GM18873 (cell line): ENCODE results near the gene EP300.

Source experiments
- ATAC-seq: cut with Tn5 transposase; IDR thresholded peaks from one replicate; pipeline ENCODE4 v1.9.1; 2021; ENCODE audit warnings: mild to moderate bottlenecking, moderate library complexity, moderate number of reproducible peaks; ENCODE audit not compliant: unreplicated experiment, low FRiP score

The EP300 gene

GRCh38 chr22:41203118-41203517, 110.7 kb downstream of the EP300 start:
- no peak for ATAC-seq

GRCh38 chr22:41204066-41204465, 111.7 kb downstream of the EP300 start:
- no peak for ATAC-seq

- peak; percentile 96 for ATAC-seq
These were observed 112.9 kb downstream of the EP300 start, which contains the start of gene L3MBTL2 for GRCh38 chr22:41204992-41205900. L3MBTL2 (plus strand) TSS chr22:41205312; CDS start chr22:41205363, 51 bp downstream.

GRCh38 chr22:41206719-41207118, 114.3 kb downstream of the EP300 start:
- no peak for ATAC-seq

- ATAC-seq, result no peak
These were observed 123.0 kb downstream of the EP300 start for GRCh38 chr22:41215409-41215808.

- ATAC-seq, result no peak
These were observed 123.5 kb downstream of the EP300 start for GRCh38 chr22:41215926-41216325.

GRCh38 chr22:41216984-41217383, 124.6 kb downstream of the EP300 start:
- ATAC-seq, result no peak

- ATAC-seq, result no peak
These were observed 125.3 kb downstream of the EP300 start for GRCh38 chr22:41217553-41218157.

- no peak for ATAC-seq
These were observed 130.6 kb downstream of the EP300 start for GRCh38 chr22:41222846-41223507.

- ATAC-seq, result no peak
These were observed 131.1 kb downstream of the EP300 start for GRCh38 chr22:41223535-41223934.

- ATAC-seq, result no peak
These were observed 134.6 kb downstream of the EP300 start for GRCh38 chr22:41226723-41227655.

- ATAC-seq, result no peak
These were observed 136.8 kb downstream of the EP300 start for GRCh38 chr22:41229215-41229614.
